CD4-positive, alpha-beta T cell treated with Interferon gamma for 1 hour (primary cell): Measurements from ENCODE around the gene ANXA10.
"Not testable (repeated sequence)": the region's sequence is repeated elsewhere in the genome, so short reads cannot be mapped to it uniquely, and the experiment has no call there.

ENCODE experiments used
- DNase-seq: peaks from one replicate; pipeline ENCODE4 v3.0.0-alpha.2; 2020

The ANXA10 gene

DNA sequence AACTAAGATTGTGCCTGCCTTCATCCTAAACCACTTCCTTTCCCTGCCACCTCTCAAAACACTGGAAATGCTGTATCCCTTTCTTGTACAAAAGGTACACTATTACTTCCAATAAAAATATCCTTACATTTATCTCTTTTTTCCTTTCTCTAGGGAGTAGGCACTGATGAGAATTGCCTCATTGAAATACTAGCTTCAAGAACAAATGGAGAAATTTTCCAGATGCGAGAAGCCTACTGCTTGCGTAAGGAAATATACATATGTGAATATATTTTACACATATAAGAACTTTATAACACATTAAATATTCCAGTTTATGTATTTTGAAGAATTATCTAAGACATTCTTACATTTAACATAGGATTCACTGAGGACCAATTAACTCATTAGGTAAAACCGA lies 71.7 kb downstream of the ANXA10 start:
- DNase-seq: no peak

DNA sequence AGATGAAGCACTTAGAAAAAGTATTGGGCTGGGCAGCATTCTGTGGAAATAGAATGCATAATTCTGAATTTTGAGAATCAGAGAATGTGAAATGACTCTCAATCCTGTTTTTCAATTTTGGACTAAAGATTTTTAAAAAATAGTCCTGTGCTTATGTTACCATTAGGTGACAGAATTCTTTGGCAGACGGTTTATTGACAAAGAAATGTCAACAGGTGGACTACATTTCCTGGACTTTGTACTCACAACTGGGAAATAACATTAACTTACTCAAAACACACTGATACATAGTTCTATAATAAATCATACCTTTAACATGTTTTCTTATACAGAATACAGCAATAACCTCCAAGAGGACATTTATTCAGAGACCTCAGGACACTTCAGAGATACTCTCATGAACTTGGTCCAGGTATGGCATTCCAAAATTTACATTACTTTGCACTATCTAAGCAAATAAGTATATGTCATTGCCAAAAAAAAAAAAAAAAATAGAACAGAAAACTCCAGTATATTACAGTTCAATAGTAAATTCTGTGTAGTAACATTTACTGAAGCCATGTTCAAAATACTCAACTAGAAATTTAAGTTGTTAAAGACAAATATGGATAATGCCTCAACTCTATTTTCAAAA lies 72.7 kb downstream of the ANXA10 start:
- DNase-seq: no peak

DNA sequence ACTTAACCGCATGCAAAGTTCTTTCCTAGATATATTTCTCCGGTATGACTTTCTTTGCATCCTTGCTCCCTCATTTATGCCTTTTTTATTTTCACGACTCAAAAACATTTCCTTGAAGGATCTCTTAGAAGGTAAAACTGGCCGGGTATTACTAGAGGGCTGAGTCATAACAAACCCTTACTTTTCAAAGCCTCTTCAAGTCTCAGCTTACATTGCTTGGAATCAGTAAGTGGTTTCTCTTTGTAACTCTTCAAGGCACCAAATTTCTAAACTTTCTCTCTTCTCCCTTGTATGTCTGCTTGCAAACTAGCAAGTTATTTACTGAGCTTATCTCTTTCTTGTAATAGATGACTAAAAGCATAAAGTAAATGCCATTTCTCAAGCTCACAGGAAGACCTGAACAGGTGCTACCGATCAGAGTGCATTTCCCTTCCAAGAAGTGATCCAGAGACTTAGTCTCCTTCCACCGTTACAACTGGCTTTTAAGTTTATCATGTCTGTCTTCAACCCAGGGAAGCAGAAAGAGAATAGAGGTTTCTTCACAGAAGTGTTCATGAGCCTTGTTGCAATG lies 75.5 kb downstream of the ANXA10 start:
- DNase-seq: no peak

DNA sequence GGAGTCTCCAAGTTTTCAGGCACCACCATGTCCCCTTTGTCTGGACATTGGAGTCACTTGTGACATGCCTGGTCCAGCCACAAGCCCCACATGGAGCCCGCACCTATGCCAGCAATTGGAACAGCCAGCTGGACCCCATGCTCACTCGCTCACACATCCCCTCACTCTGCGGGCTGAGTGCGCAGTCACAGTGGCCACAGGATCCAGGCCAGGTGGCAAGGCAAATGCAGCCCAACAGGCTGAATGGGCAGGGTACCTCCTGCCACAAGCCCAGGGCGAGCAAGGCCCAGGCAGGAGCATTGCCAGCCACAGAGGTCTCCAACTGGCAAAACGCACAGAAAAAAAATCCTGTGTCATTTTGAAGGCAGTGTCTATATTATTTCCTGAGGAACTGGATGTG lies 82.0 kb downstream of the ANXA10 start:
- no peak for DNase-seq

DNA sequence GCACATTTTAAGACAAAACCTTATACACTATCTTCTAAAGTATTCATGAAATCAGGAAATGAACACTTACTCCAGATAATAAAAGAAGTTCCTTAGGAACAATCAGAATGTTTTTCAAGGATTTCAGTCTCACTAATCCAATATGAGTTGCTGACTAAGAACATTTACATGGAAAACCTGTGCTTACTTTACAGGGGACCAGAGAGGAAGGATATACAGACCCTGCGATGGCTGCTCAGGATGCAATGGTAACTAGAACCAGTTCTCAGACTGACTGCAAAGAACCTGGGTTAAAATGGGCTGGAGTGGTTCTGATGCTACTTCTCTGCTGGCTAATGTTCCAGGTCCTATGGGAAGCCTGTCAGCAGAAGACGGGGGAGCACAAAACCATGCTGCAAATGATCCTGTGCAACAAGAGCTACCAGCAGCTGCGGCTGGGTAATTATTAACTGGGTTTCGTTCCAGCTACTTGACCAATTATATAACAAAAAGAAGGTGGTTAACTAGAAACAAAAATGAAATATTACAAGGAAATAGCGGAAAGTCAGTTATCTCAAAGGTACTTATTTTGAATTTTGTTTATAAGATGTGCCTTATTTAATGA lies 85.3 kb downstream of the ANXA10 start:
- DNase-seq: no peak

DNA sequence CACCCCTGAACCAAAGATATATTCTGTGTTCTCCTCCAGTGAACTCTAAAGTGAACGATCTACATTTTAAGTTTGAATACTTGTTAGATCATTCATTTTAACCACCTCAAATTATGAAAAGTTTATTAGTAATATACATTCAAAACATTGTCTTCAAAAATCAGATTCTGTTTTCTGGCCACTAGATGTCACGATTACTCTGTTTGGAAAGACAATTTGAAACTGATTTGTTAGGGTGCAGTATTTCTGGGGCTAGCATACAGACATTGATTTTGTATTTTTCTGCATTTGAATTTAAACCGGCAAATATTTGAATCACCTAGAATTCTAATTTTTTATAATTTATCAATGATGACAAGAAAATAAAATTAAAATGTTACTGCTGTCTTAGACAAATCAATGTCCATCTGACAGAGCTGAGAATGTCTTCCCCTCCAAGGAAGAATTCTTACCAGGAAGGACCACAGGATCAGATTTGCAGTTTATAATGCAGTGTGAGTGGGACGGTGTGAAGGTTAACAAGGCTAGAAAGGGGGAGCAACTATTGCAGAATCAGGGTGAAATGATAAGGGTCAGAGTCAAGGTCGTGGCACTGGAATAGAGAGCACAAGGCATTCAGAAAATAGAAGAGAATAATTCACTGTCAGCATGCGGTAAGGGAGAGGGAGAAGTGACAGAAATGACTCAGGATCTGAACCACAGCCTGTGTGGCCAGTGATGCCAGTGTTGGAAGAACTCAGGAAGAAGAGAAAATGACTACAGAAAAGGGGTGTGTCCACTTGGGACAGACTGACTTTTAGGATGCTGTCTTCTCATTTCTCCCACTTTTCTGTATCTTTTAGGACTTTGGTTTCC lies 91.6 kb downstream of the ANXA10 start:
- no peak for DNase-seq

DNA sequence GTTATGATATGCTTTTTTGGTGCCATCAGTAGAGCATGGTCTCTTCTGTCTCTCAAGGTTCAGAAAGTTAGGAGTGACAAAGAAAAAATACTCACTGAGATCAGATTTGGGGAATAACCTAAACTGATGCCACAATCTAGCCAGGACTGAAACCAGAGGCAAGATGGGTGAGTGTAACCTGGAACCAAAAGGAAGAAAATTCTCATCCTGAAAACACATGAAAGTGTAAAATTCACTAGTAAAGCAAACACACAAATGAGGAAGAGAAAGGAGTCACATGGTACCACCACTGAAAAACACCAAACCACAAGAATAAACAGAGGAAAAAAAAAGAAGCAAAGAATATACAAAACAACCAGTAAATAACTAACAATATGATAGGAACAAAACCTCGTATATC lies 96.4 kb downstream of the ANXA10 start:
- no peak for DNase-seq

DNA sequence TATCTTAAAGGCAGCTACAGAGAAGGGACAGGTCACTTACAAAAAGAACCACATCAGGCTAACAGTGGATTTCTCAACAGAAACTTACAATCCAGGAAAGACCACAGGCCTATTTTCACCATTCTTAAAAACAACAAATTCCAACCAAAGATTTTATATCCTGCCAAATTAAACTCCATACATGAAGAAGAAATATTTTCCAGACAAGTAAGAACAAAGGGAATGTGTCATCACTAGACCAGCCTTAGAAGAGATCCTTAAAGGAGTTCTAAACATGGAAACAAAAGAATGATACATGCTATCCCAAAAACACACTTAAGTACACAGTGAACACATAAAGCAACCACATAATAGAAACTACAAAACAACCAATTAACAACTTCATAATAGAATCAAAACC lies 105.6 kb downstream of the ANXA10 start:
- no peak for DNase-seq

DNA sequence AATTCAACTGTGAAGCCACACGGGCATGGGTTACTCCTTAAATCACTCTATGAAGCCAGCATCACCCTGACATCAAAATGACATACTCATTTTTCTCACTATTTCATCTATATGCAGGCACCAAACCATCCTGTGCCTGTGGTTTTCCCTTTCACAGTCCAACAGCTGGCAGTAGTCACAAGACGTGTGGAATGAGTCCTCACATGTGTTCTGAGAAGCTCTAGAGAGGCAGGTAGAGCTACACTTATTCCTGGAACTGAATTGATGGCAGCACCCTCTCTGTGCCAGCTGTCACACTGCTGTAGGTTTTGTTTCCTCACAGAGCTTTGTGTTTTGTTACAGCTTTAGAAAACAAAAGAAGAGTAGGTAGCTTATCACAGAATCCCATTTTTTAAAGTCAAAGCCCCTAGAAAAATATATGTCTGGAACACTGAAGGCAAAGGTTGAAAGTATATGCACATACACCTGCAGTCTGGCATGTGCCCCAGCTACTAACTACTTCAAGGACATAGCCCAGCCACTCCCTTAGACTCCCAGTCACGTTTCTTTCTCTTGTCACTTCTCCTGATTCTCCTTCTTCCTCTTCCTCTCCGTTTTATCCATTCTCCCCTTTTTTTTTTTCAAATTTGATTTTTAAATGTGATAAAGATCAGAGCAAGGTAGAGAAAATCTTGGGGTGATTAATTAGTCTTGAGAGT lies 107.1 kb downstream of the ANXA10 start:
- DNase-seq: no peak

DNA sequence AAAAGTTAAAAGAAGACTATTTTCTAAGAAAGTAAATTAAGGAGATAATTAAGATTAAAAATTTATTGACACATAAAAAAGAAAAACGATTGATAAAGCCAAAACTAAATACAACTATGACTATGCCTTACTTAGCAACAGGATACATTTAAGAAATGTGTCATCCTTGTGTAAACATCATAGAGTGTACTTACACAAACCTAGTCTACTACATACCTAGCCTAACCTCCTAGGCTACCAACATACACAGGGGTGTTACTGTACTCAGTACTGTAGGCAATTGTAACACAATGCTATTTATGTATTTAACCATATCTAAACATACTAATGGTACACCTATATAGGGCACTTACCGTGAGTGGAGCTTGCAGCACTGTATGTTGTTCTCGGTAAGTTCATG lies 108.3 kb downstream of the ANXA10 start:
- DNase-seq: no peak

DNA sequence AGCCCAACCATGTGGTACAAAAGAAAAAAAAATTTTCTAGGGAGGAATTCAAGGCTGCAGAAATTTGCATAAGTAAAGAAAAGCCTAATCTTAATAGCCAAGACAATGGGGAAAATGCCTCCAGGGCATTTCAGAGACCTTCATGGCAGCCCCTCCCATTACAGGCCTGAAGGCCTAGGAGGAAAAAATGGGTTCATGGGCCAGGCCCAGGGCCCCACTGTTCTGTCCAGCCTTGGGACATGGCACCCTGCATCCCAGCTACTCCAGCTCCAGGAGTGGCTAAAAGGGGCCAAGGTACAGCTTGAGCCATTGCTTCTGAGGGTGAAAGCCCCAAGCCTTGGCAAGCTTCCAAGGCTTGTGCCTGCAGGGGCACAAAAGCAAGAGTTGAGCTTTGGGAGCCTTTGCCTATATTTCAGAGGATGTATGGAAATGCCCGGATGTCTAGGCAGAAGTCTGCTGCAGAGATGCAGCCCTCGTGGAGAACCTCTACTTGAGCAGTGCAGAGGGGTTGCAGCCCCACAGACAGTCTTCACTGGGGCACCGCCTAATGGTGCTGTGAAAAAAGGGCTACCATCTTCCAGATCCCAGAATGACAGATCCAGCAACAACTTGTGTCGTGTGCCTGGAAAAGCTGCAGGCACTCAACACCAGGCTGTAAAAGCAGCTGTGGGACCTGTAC lies 111.0 kb downstream of the ANXA10 start:
- DNase-seq: no peak

DNA sequence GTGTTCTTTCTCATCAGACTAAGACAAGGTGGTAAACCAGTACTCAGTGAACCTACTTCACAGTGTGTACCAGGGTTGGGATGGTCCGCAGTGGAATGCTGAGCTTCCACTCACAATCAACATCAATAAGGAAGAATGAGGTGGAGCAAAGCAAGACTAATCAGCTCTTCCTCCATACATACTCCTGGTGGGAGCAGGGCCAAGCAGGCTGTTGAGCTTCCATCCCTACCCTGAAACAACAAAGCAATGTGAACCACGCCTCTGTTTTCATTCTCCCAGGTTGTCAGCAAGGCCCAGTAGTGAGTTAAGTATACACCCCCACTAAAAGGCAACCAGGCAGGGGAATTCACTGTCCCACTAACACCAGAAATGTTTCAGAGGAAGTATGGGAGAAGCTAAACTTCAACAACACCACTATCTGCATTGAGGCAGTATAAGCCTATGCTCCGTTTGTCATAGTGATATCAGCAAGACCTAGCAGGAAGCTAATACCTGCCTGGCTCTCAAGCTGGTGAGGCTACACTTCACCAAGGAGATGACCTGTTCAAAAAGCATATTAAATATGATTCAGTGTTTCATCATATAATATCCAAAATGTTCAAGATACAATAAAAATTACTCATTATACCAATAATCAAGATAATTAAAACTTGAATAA lies 116.7 kb downstream of the ANXA10 start:
- no peak for DNase-seq

DNA sequence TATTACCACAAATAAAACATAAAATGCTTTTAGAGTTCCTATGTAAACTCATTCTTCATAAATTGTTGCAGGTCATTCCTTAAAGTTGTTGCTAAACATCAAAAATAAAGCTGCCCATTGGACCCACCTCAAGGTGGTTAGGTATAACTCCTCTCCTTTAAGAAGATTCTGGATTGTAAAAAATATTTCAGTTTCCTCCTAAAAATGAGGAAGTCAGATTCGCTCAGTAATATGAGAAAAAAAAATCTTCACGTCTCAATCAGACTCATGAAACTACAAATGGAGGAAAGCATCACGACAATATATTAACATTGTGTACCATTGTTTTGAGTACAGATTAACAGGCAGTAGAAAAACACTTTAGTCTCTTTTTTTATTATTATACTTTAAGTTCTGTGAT lies 120.3 kb downstream of the ANXA10 start:
- no peak for DNase-seq

DNA sequence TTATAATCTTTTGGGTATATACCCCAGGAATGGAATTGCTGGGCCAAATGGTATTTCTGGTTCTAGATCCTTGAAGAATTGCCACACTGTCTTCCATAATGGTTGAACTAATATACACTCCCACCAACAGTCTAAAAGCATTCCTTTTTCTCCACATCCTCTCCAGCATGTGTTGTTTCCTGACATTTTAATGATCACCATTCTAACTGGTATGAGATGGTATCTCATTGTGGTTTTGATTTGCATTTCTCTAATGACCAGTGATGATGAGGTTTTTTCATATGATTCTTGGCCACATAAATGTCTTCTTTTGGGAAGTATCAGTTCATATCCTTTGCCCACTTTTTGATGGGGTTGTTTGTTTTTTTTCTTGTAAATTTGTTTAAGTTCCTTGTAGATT lies 121.2 kb downstream of the ANXA10 start:
- not testable (repeated sequence) for DNase-seq

DNA sequence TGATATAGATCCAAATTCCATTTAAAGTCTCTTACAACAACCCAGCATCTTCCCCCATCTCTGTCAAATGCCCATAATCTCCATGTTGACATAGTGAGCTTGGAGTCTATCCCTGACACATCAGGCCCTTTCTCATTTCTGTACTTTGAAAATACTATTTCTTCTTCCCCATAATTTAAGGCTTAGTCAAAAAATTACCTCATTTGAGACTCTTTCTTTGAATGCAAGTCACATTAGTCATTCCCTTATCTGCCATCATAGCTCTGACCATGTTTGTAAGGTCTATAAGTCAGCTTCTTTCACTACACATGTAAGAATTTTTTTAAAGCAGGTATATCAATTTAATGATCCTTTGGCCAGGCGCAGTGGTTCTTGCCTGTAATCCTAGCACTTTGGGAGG lies 126.3 kb downstream of the ANXA10 start:
- DNase-seq: no peak

DNA sequence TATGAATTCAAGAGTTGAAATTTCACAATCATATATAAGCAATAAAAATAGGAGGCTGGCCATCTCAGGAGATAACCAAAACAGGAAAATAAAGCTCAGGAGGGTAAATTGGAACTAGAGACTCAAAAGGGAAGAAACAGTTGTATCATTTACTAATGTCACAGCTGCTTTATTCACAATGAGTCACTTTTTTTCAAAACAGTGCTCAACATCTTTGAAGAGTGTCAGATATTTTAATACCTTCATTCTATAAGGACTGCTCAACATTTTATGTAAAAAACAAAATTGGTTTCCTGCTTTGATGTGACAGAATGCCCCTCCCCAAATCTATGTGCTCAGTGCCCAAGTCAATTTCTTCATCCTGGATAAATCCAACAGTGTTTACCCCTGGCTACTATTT lies 128.6 kb downstream of the ANXA10 start:
- DNase-seq: no peak

DNA sequence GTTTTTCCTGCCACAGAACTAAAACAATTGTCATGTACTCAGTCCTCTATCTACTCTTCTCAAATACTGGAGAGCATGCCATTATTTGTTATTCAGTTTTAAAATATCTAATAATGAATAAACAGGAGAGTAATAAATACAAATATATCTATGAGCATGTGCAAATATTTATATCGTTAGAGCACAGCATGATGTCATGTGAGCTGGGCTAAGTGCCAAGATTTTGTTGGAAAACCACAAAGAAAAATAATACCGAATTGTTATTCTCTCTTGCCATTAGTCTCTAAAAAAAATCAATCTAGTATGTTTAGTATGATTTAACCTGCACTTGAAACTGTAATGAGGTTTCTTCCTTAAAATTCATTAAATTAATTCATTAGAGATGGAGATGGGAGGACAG lies 129.0 kb downstream of the ANXA10 start:
- DNase-seq: no peak
